Neural progenitor cell (in vitro differentiated cells): ENCODE data around the gene DLX4.

ENCODE experiments used
- EZH2phosphoT487 ChIP-seq: fragments of 200-600 bp; sonication (generic); IDR thresholded peaks from 2 replicates; pipeline ENCODE4 v1.6.1; 2017; ENCODE audit warnings: antibody characterized with exemption
- TF ChIP-seq, protein P1 (sequence below): fragments of 200-600 bp; sonication (generic); IDR thresholded peaks from 2 replicates; pipeline ENCODE4 v1.5.1; 2017; ENCODE audit warnings: antibody characterized with exemption, mild to moderate bottlenecking

DNA sequence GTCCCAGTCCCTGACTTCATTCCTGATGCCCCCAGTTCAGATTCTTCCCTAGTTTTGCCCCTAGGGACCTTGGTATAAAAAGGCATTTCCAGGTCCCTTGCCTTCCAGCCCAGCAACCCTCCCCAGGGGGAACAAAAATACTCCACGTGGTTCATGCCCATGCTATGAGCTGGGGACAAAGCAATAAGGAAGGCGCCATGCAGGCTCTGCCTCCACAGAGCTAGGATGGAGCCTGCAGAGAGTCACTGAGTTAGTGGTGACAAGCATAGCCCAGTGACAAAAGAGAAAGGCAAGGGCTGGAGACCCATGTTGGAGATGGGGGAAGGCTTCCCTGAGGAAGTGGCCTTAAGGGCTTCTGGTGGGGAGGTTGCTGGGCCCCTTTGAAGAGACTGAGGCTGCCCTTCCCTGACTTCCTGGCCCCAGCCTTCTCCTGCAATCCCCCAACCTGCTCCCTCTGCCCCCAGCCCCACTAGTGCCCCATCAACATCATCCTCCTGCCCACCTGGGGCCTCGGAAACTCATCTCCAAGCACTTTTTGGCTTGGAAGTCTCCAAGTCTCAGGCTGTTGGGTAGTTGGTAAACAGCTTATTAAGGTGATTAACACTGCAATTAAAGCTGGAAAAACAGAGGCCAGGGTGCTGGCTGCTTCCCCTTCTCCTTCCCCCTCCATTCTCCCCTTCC lies 16.5 kb downstream of the DLX4 start:
- TF ChIP-seq, protein P1, sequence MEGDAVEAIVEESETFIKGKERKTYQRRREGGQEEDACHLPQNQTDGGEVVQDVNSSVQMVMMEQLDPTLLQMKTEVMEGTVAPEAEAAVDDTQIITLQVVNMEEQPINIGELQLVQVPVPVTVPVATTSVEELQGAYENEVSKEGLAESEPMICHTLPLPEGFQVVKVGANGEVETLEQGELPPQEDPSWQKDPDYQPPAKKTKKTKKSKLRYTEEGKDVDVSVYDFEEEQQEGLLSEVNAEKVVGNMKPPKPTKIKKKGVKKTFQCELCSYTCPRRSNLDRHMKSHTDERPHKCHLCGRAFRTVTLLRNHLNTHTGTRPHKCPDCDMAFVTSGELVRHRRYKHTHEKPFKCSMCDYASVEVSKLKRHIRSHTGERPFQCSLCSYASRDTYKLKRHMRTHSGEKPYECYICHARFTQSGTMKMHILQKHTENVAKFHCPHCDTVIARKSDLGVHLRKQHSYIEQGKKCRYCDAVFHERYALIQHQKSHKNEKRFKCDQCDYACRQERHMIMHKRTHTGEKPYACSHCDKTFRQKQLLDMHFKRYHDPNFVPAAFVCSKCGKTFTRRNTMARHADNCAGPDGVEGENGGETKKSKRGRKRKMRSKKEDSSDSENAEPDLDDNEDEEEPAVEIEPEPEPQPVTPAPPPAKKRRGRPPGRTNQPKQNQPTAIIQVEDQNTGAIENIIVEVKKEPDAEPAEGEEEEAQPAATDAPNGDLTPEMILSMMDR = no peak
- TF ChIP-seq EZH2phosphoT487 = no peak
